Stimulated activated naive CD4-positive, alpha-beta T cell treated with Interleukin-2 at 50 U/mL for 16 hours (primary cell): ENCODE results near the gene ZNF532.
"Not testable (repeated sequence)": the region's sequence is repeated elsewhere in the genome, so short reads cannot be mapped to it uniquely, and the experiment has no call there.

Experiments used
- DNase-seq: peaks from one replicate; lab custom pipeline; 2025; lab: John Stamatoyannopoulos, UW

The ZNF532 gene

GRCh38 chr18:58864146-58865032, at the start of gene ZNF532:
Gene ZNF532 (plus strand): TSS chr18:58864877. CDS start in a region left out here.
- DNase-seq: no peak

GRCh38 chr18:58819051-58819450, 45.6 kb upstream of the ZNF532 start:
- DNase-seq: no peak

- DNase-seq: no peak
Observed at GRCh38 chr18:58820251-58820650, 44.4 kb upstream of the ZNF532 start.

GRCh38 chr18:58822944-58823343, 41.7 kb upstream of the ZNF532 start:
- no peak for DNase-seq

GRCh38 chr18:58823412-58823811, 41.3 kb upstream of the ZNF532 start:
- DNase-seq: no peak

- DNase-seq: not testable (repeated sequence)
Observed at GRCh38 chr18:58826926-58827325, 37.8 kb upstream of the ZNF532 start.

- DNase-seq: no peak
Observed at GRCh38 chr18:58827428-58827827, 37.2 kb upstream of the ZNF532 start.

GRCh38 chr18:58827886-58828285, 36.8 kb upstream of the ZNF532 start:
- DNase-seq: no peak

- no peak for DNase-seq
Observed at GRCh38 chr18:58828399-58829121, 36.1 kb upstream of the ZNF532 start.

- no peak for DNase-seq
Observed at GRCh38 chr18:58829263-58829662, 35.4 kb upstream of the ZNF532 start.

GRCh38 chr18:58829886-58830285, 34.8 kb upstream of the ZNF532 start:
- not testable (repeated sequence) for DNase-seq

GRCh38 chr18:58831606-58832005, 33.1 kb upstream of the ZNF532 start:
- no peak for DNase-seq

- DNase-seq: no peak
Observed at GRCh38 chr18:58838165-58838860, 26.4 kb upstream of the ZNF532 start.

- no peak for DNase-seq
Observed at GRCh38 chr18:58838946-58839345, 25.7 kb upstream of the ZNF532 start.

GRCh38 chr18:58842978-58843687, 21.5 kb upstream of the ZNF532 start:
- no peak for DNase-seq

GRCh38 chr18:58843688-58844035, 21.0 kb upstream of the ZNF532 start:
- DNase-seq: no peak

- DNase-seq: no peak
Observed at GRCh38 chr18:58844871-58845270, 19.8 kb upstream of the ZNF532 start.

GRCh38 chr18:58845928-58846724, 18.6 kb upstream of the ZNF532 start:
- DNase-seq: no peak

GRCh38 chr18:58847383-58848071, 17.1 kb upstream of the ZNF532 start:
- DNase-seq: no peak

- no peak for DNase-seq
Observed at GRCh38 chr18:58848685-58849084, 16.0 kb upstream of the ZNF532 start.
